GM19452 (cell line): Measurements from ENCODE around the gene GPATCH8.

ENCODE experiments used
- ATAC-seq: cut with Tn5 transposase; IDR thresholded peaks from one replicate; pipeline ENCODE4 v1.9.1; 2021; ENCODE audit not compliant: unreplicated experiment

GPATCH8 gene

GRCh38 chr17:44359006-44359405, 144.2 kb downstream of the GPATCH8 start:
- no peak for ATAC-seq

- ATAC-seq: no peak
Observed at GRCh38 chr17:44358066-44358465, 145.1 kb downstream of the GPATCH8 start.

GRCh38 chr17:44356241-44356640, 147.0 kb downstream of the GPATCH8 start:
- ATAC-seq: no peak

- no peak for ATAC-seq
Observed at GRCh38 chr17:44355642-44356099, 147.5 kb downstream of the GPATCH8 start.

- ATAC-seq: no peak
Observed at GRCh38 chr17:44354582-44355561, 148.3 kb downstream of the GPATCH8 start.

- ATAC-seq: no peak
Observed at GRCh38 chr17:44353672-44354331, 149.4 kb downstream of the GPATCH8 start.

GRCh38 chr17:44352828-44353671, 150.2 kb downstream of the GPATCH8 start:
- no peak for ATAC-seq

- no peak for ATAC-seq
Observed at GRCh38 chr17:44351961-44352827, 151.0 kb downstream of the GPATCH8 start.

- ATAC-seq: no peak
Observed at GRCh38 chr17:44351464-44351863, 151.7 kb downstream of the GPATCH8 start.

- ATAC-seq: no peak
Observed at GRCh38 chr17:44350733-44351226, 152.4 kb downstream of the GPATCH8 start.

GRCh38 chr17:44349553-44350070, 153.6 kb downstream of the GPATCH8 start:
- no peak for ATAC-seq

GRCh38 chr17:44348988-44349364, 154.2 kb downstream of the GPATCH8 start:
- ATAC-seq: no peak

GRCh38 chr17:44348234-44348987, 154.8 kb downstream of the GPATCH8 start:
- peak; percentile 44 for ATAC-seq
